Measurements from ENCODE around the gene GGPS1. TPM values are rescaled to one million over a fixed set of nuclear protein-coding genes. Genes with fewer than 3 reads are reported as not detected.
A peak's percentile ranks its signal among the peaks of the same experiment; 100 is the strongest.

GGPS1 gene
- total and polyA plus RNA-seq, 7 experiments from 2014 or later: 26.5 to 70.0 (median 47.8) TPM

GRCh38 chr1:235327559-235328270 lies 655 bp upstream of the GGPS1 start, which contains the start of gene ARID4B:
ARID4B (minus strand) TSS chr1:235328179; CDS start chr1:235326919, 1,260 bp downstream.
- Mint-ChIP-seq H3K9me3 (no peaks in the 10 kb centered on the region), H3K36me3 (peaks cover 3 to 17% (median 5%) of the 10 kb centered on the region in 5 donors), H3K4me3 (peak within 1 kb of the TSS in 8 of 10 donors; percentile 93 to 100 (median 98)), H3K4me1 (peaks cover 24 to 44% (median 37%) of the 10 kb centered on the region in 7 donors), H3K27me3 (no peaks in the 10 kb centered on the region), H3K27ac (peak within 1 kb of the TSS in 6 of 9 donors; percentile 95 to 99 (median 98))
- no peaks in the 10 kb centered on the region for H3K27me3 ChIP-seq (ENCODE audit: control insufficient read depth in 2 of 2, insufficient read depth in 2 of 2, low read length in 2 of 2)
- H3K27ac ChIP-seq (ENCODE audit: low read depth, low read length): peak within 1 kb of the TSS; percentile 100
- DNase-seq (peak in 2 of 9 donors; percentile 51 to 70), ATAC-seq (no peak)
- CTCF ChIA-PET: no interaction called here
- intact Hi-C loops (cut with micrococcal nuclease): loop anchor here (1.0 to 5.0 kb wide), 25 partner anchors 10 to 1470 kb away; partner anchors contain the start of genes COA6 (in 2 of the 2), MTR (in 2 of the 2), RBM34 (in 2 of the 2) and TARBP1 (in 2 of the 2)
- peaks cover 0 to 14% (median 0%) of the 10 kb centered on the region in 3 experiments for H3K36me3 ChIP-seq (ENCODE audit: control insufficient read depth in 2 of 3, insufficient read depth in 3 of 3, low read length in 3 of 3)
- POLR2A ChIA-PET: interaction anchor here (0.8 to 2.7 kb wide), 9 partner anchors 9 to 954 kb away, joined by 3 to 7 read pairs (median 3); partner anchors contain the start of gene RBM34
- H3K4me3 ChIP-seq (ENCODE audit: low read length): peak within 1 kb of the TSS; percentile 82
- H3K9me3 ChIP-seq (ENCODE audit: control insufficient read depth in 2 of 3, low read length in 3 of 3): peaks cover 0 to 4% (median 0%) of the 10 kb centered on the region in 3 experiments
- peaks cover 44 to 56% of the 10 kb centered on the region in 2 donors for H3K4me1 ChIP-seq (ENCODE audit: control insufficient read depth in 2 of 2, insufficient read depth in 2 of 2, low read length in 2 of 2)

DNA sequence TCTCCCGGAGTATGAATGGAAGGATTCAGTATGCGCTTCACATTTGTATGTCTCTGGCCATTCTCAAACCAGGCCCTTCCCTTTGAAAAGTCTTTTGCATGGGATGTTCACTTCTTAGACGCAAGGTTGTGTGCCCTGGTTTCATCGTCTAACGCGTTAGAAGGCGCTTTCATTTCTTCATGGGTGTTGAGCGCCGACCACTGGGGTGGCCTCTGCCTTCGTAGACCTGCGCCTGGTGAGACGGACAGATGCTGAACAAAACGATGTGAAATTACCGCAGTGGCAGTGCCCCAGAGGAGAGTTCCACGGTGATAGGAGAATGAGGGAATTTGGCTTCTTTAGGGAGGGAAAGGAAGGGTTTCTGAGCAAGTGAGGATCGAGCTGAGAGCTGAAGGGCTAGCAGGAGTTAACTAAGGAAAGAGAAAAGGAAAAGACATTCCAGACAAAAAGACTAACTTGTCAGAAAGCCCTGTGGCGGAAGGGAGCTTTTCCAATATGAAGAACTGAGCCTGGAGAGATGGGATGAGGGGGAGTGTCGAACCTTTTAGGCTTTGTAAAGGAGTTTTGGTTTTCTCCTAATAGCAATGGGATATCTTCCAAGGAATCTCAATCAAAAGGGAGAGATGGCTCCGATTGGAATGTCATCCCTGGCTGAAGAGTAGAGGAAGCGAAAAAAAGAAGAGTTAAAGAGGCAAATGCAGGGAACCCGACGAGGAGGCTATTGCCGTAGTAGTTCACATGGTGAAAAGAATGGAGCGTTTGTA lies 951 bp downstream of the GGPS1 start:
- POLR2A ChIA-PET: interaction anchor here (0.5 to 2.7 kb wide), 13 partner anchors 8 to 1467 kb away, joined by 3 to 7 read pairs (median 4); partner anchors contain the start of genes RBM34 and TOMM20
- Histone ChIP-seq H3K36me3 (ENCODE audit: control insufficient read depth in 2 of 3, insufficient read depth in 3 of 3, low read length in 3 of 3) (peaks cover 0 to 14% (median 0%) of the 10 kb centered on the region in 3 experiments), H3K4me3 (ENCODE audit: low read length) (peak overlapping the region; percentile 82), H3K27ac (ENCODE audit: low read depth, low read length) (peak overlapping the region; percentile 100), H3K27me3 (ENCODE audit: control insufficient read depth in 2 of 2, insufficient read depth in 2 of 2, low read length in 2 of 2) (no peaks in the 10 kb centered on the region), H3K4me1 (ENCODE audit: control insufficient read depth in 2 of 2, insufficient read depth in 2 of 2, low read length in 2 of 2) (peaks cover 35 to 48% of the 10 kb centered on the region in 2 donors), H3K9me3 (ENCODE audit: control insufficient read depth in 2 of 3, low read length in 3 of 3) (peaks cover 0 to 4% (median 0%) of the 10 kb centered on the region in 3 experiments)
- Mint-ChIP-seq H3K4me1 (peaks cover 19 to 40% (median 32%) of the 10 kb centered on the region in 7 donors), H3K36me3 (peaks cover 3 to 14% (median 5%) of the 10 kb centered on the region in 5 donors), H3K4me3 (no peak overlapping the region), H3K27me3 (no peaks in the 10 kb centered on the region), H3K9me3 (no peaks in the 10 kb centered on the region), H3K27ac (no peak overlapping the region)
- DNase-seq (peak in 2 of 9 donors; percentile 40 to 51), ATAC-seq (no peak)
- CTCF ChIA-PET: interaction anchor here (1.3 to 1.5 kb wide), 2 partner anchors 12 to 68 kb away, joined by 3 read pairs; no protein-coding TSS in a partner anchor
- intact Hi-C loops (cut with micrococcal nuclease): loop anchor here (1.0 to 5.0 kb wide), 12 partner anchors 25 to 1468 kb away; partner anchors contain the start of genes MTR (in 2 of the 2), TARBP1 (in 2 of the 2), B3GALNT2 (in 1 of the 2) and ERO1B (in 1 of the 2)

DNA sequence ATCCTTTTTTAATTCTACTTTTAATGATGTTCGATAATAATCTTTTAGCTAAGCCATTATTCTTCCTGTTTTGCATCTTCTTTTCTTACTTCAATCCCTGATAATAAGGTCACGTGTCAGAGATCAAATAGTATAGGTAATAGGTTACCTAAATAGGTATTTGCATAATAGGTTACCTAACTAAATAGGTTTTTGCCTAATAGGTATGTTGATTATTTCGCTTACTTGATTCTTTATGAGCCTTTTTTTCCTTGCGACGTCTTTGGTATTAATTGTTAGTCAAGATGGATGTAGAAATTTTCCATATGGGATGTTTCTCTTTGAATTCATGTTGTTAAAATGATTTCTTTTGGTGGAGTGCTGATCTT lies 2.5 kb downstream of the GGPS1 start:
- peaks cover 3 to 18% (median 5%) of the 10 kb centered on the region in 5 donors for H3K36me3 Mint-ChIP-seq
- ATAC-seq (no peak), DNase-seq (no peak)
- H3K9me3 Mint-ChIP-seq: no peaks in the 10 kb centered on the region
- CTCF ChIA-PET: interaction anchor here (0.8 to 1.1 kb wide), 2 partner anchors 88 to 223 kb away, joined by 3 read pairs; no protein-coding TSS in a partner anchor
- H3K4me3 Mint-ChIP-seq: no peak overlapping the region
- H3K27ac ChIP-seq (ENCODE audit: low read depth, low read length): peak overlapping the region; percentile 57
- no peaks in the 10 kb centered on the region for H3K27me3 ChIP-seq (ENCODE audit: control insufficient read depth in 2 of 2, insufficient read depth in 2 of 2, low read length in 2 of 2)
- peak overlapping the region in 3 of 9 donors; percentile 40 to 79 (median 58) for H3K27ac Mint-ChIP-seq
- H3K4me1 ChIP-seq (ENCODE audit: control insufficient read depth in 2 of 2, insufficient read depth in 2 of 2, low read length in 2 of 2): peaks cover 28 to 33% of the 10 kb centered on the region in 2 donors
- peaks cover 13 to 34% (median 24%) of the 10 kb centered on the region in 7 donors for H3K4me1 Mint-ChIP-seq
- H3K9me3 ChIP-seq (ENCODE audit: control insufficient read depth in 2 of 3, low read length in 3 of 3): peaks cover 0 to 4% (median 0%) of the 10 kb centered on the region in 3 experiments
- H3K36me3 ChIP-seq (ENCODE audit: control insufficient read depth in 2 of 3, insufficient read depth in 3 of 3, low read length in 3 of 3): peaks cover 0 to 17% (median 0%) of the 10 kb centered on the region in 3 experiments
- intact Hi-C loops (cut with micrococcal nuclease): no loop called here
- POLR2A ChIA-PET: interaction anchor here (0.6 to 0.7 kb wide), 3 partner anchors 73 to 168 kb away, joined by 3 read pairs; no protein-coding TSS in a partner anchor
- H3K27me3 Mint-ChIP-seq: no peaks in the 10 kb centered on the region
- H3K4me3 ChIP-seq (ENCODE audit: low read length): peak overlapping the region; percentile 37

GRCh38 chr1:235331401-235331800 lies 3.0 kb downstream of the GGPS1 start:
- H3K4me3 ChIP-seq (ENCODE audit: low read length): no peak overlapping the region
- intact Hi-C loops (cut with micrococcal nuclease): no loop called here
- Mint-ChIP-seq H3K4me1 (peaks cover 11 to 32% (median 19%) of the 10 kb centered on the region in 7 donors), H3K27me3 (no peaks in the 10 kb centered on the region), H3K27ac (peak overlapping the region in 3 of 9 donors; percentile 40 to 79 (median 58)), H3K36me3 (peaks cover 3 to 15% (median 5%) of the 10 kb centered on the region in 5 donors), H3K9me3 (no peaks in the 10 kb centered on the region), H3K4me3 (peak overlapping the region in 1 of 10 donors; percentile 55)
- no peaks in the 10 kb centered on the region for H3K27me3 ChIP-seq (ENCODE audit: control insufficient read depth in 2 of 2, insufficient read depth in 2 of 2, low read length in 2 of 2)
- H3K4me1 ChIP-seq (ENCODE audit: control insufficient read depth in 2 of 2, insufficient read depth in 2 of 2, low read length in 2 of 2): peaks cover 27 to 28% of the 10 kb centered on the region in 2 donors
- ChIA-PET POLR2A (interaction anchor here (0.6 to 0.7 kb wide), 5 partner anchors 73 to 231 kb away, joined by 3 to 4 read pairs (median 3); no protein-coding TSS in a partner anchor), CTCF (interaction anchor here (0.8 to 1.1 kb wide), 3 partner anchors 89 to 225 kb away, joined by 3 read pairs; no protein-coding TSS in a partner anchor)
- H3K27ac ChIP-seq (ENCODE audit: low read depth, low read length): peak overlapping the region; percentile 57
- no peak for DNase-seq
- H3K36me3 ChIP-seq (ENCODE audit: control insufficient read depth in 2 of 3, insufficient read depth in 3 of 3, low read length in 3 of 3): peaks cover 0 to 20% (median 0%) of the 10 kb centered on the region in 3 experiments
- H3K9me3 ChIP-seq (ENCODE audit: control insufficient read depth in 2 of 3, low read length in 3 of 3): peaks cover 0 to 4% (median 0%) of the 10 kb centered on the region in 3 experiments
- no peak for ATAC-seq

DNA sequence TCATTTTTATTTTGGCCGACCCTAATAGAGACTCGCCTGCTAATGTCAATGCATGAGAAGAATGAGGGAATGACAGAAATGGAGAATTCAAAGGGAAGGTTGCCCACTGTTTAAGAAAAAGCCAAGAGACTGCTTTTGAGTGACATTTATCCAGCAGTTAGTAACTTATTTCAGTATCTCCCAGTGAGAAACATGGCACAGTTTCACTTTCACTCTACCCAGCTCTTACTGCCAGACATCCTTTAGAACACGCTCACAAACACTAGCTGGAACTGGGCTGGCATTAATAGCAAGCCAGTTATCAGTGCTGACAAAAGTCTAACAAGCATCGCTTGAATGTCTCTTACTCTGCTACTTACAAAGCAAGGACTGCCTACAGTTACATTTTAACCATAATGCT lies 8.5 kb downstream of the GGPS1 start:
- peak overlapping the region; percentile 59 for H3K27ac ChIP-seq (ENCODE audit: low read depth, low read length)
- DNase-seq (peak in 7 of 9 donors; percentile 18 to 58 (median 40)), ATAC-seq (peak; percentile 84)
- CTCF ChIA-PET: no interaction called here
- peak overlapping the region; percentile 17 for H3K4me3 ChIP-seq (ENCODE audit: low read length)
- POLR2A ChIA-PET: interaction anchor here (0.6 to 1.4 kb wide), 2 partner anchors 10 to 81 kb away, joined by 3 to 4 read pairs; no protein-coding TSS in a partner anchor
- peaks cover 10 to 23% of the 10 kb centered on the region in 2 donors for H3K4me1 ChIP-seq (ENCODE audit: control insufficient read depth in 2 of 2, insufficient read depth in 2 of 2, low read length in 2 of 2)
- Mint-ChIP-seq H3K27ac (peak overlapping the region; percentile 57 to 93 (median 85)), H3K36me3 (peaks cover 0 to 16% (median 10%) of the 10 kb centered on the region in 5 donors), H3K27me3 (no peaks in the 10 kb centered on the region), H3K4me3 (peak overlapping the region; percentile 34 to 78 (median 72)), H3K4me1 (peaks cover 15 to 40% (median 24%) of the 10 kb centered on the region in 7 donors), H3K9me3 (no peaks in the 10 kb centered on the region)
- peaks cover 0 to 29% (median 0%) of the 10 kb centered on the region in 3 experiments for H3K36me3 ChIP-seq (ENCODE audit: control insufficient read depth in 2 of 3, insufficient read depth in 3 of 3, low read length in 3 of 3)
- H3K27me3 ChIP-seq (ENCODE audit: control insufficient read depth in 2 of 2, insufficient read depth in 2 of 2, low read length in 2 of 2): no peaks in the 10 kb centered on the region
- intact Hi-C loops (cut with micrococcal nuclease): loop anchor here (1.0 to 2.0 kb wide), 2 partner anchors 9 to 30 kb away; partner anchors contain the start of genes ARID4B (in 2 of the 2), GGPS1 (in 2 of the 2) and TBCE (in 1 of the 2)
- no peaks in the 10 kb centered on the region for H3K9me3 ChIP-seq (ENCODE audit: control insufficient read depth in 2 of 3, low read length in 3 of 3)
